Umbilical cord (tissue), 2 donors: Measurements from ENCODE around the gene CCDC18. TPM values are rescaled to one million over a fixed set of nuclear protein-coding genes. Genes with fewer than 3 reads are reported as not detected.

Experiments used
- DNase-seq: peaks from one replicate; pipeline ENCODE4 v3.0.0-alpha.2; 2015; ENCODE audit warnings: low spot score
- total RNA-seq: library from RNA; depleted of rRNA; stranded (reverse); fragments of >200 nt; gene quantifications from one replicate; pipeline ENCODE4 v1.2.3, GENCODE V29; 2014; ENCODE audit warnings: low replicate concordance; ENCODE audit not compliant: insufficient read depth

Gene CCDC18
- total RNA-seq, 1 donor from 2014 or later: 2.4 TPM

DNA sequence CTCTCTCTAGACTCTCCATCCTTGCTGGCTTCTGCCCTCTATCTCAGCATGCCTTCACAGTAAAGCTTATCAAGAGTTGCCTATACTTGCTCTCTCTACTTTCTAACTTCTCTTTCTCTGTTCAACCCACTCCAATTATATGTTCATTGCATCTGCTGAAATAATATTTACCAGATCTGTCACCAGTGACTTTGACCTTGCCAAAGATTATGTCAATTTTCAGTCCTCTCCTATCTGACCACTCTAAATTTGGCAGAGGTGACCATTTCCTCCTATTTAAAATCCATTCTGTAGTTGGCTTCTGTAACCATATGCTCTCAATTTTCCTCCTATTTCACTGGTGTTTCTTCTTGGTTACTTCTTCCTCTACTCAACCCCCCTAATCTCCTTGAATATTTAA is 126.4 kb downstream of the CCDC18 start:
- DNase-seq: no peak

- no peak for DNase-seq
Measured at GRCh38 chr1:93313026-93313425, 132.5 kb downstream of the CCDC18 start.

GRCh38 chr1:93317207-93317606 is 136.7 kb downstream of the CCDC18 start:
- DNase-seq: peak; percentile 44

- no peak for DNase-seq
Measured at GRCh38 chr1:93317943-93318342, 137.4 kb downstream of the CCDC18 start.

GRCh38 chr1:93321720-93322119 is 141.2 kb downstream of the CCDC18 start:
- no peak for DNase-seq

DNA sequence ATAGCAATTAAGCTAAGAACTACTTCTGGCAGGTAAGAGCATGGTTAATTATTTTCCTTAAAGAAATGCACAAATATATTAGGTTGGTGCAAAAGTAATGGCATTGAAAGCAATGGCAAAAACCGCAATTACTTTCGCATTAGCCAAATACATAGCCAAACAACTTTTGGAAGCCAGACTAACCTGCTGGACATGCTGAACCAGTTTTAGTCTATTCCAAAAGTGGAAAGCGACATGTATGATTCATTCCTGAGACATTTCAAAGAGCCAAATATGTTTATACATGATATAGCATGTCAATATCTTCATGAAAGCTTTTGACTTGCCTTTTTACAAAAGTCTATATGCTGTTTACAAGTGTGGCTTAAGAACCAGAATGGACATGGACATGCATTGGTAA is 141.8 kb downstream of the CCDC18 start:
- DNase-seq: peak; percentile 40

GRCh38 chr1:93323185-93323820 is 142.8 kb downstream of the CCDC18 start:
- DNase-seq: no peak

DNA sequence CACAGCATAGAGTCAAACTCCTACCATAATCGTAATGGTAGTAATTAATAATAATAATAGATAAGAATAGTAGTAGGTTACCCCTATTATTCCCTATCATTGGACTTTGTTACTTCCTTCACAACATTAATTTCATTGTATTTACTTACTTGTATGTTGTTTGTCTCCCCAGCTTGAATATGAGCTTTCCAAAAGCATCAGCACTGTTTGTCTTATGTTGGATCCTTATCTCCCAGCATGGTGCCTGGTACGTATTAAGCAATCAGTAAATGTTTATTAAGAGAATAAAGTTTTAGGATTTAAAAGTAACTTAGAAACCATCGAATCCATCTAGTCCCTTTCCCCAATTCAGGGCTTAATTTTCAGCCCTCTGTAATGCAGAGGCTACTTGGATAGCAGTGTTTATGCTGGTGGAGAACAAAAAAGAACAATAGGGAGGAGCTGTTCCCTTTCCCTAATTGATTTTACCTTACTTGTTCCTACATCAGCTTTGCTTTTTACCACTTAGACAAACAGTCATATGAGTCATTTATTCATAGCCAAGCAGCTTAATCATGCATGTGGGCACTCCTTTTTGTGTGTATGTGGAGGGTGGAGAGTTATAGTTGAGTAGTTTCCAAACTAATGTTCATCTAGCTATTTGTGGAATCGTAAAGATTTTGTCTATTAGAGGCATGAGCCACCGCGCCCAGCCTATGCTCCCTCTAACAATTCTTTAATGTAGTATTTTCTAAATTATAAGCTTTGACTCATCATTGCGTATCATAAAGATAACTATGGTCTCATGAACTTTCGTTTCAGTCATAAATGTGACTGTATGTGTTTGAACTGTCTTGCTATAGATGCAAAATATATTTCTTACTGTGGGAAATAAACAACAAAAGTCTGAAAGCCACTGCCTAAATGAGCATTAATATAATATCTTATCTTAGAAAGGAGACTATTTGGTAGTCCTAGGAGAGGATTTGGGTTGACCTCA is 144.3 kb downstream of the CCDC18 start:
- DNase-seq: peak; percentile 66

Other genes with a start within 250 kb of the CCDC18 start
- gene DIPK1A, start 219.3 kb upstream of the CCDC18 start, total RNA-seq: 9.6 TPM
- 49.4 TPM for gene MTF2, start 101.4 kb upstream of the CCDC18 start, total RNA-seq
- gene TMED5, start 311 bp upstream of the CCDC18 start, total RNA-seq: 46.5 TPM
- 30.6 TPM for gene DR1, start 165.2 kb downstream of the CCDC18 start, total RNA-seq